Left lung (tissue), 10 donors: ENCODE results near the gene EOMES. TPM values are rescaled to one million over a fixed set of nuclear protein-coding genes. Genes with fewer than 3 reads are reported as not detected.

ENCODE experiments used
- ATAC-seq: fragments of 200-7000 bp; cut with Tn5 transposase; one replicate; pipeline ENCODE4 v1.9.1; 2020; ENCODE audit warnings: moderate library complexity
- DNase-seq, 4 donors: peaks; one replicate each; pipeline ENCODE4 v3.0.0-alpha.2; 2013 to 2020
- H3K27ac ChIP-seq, 2 donors: fragments of 200-600 bp; sonication (generic) in 1 of 2; one replicate each; pipeline versions ENCODE4 v1.5.0 to v1.8.0; 2020 to 2021
- H3K27me3 ChIP-seq, 2 donors: fragments of 200-600 bp; sonication (generic) in 1 of 2; one replicate each; pipeline versions ENCODE4 v1.5.0 to v1.8.0; 2020 to 2021
- H3K36me3 ChIP-seq, 2 donors: fragments of 200-600 bp; sonication (generic) in 1 of 2; one replicate each; pipeline versions ENCODE4 v1.5.0 to v1.8.0; 2020 to 2021
- H3K4me1 ChIP-seq, 2 donors: fragments of 200-600 bp; one replicate each; pipeline ENCODE4 v1.8.0; 2021
- H3K4me3 ChIP-seq, 2 donors: fragments of 200-600 bp; sonication (generic) in 1 of 2; one replicate each; pipeline versions ENCODE4 v1.5.0 to v1.8.0; 2020 to 2021; ENCODE audit warnings: mild to moderate bottlenecking in 1 of 2
- H3K9me3 ChIP-seq, 2 donors: fragments of 200-600 bp; sonication (generic) in 1 of 2; one replicate each; pipeline versions ENCODE4 v1.5.0 to v1.8.0; 2020 to 2021
- CTCF ChIP-seq, 2 donors: fragments of 200-600 bp; sonication (generic) in 1 of 2; IDR thresholded peaks; one replicate each; pipeline versions ENCODE4 v1.5.0 to v1.8.0; 2021; ENCODE audit warnings: antibody characterized with exemption in 2 of 2
- intact Hi-C, 2 donors: fragments of 100-400 bp; cut with DNase I; formaldehyde crosslinking; loops; one replicate each; pipeline versions ENCODE4 v1.11.2 to v1.14.2; 2022
- polyA plus RNA-seq, 6 donors: library from polyadenylated mRNA; unstranded; fragments of 120-200 nt; gene quantifications; one replicate each; pipeline ENCODE4 v1.2.1, GENCODE V29; 2013; ENCODE audit not compliant: insufficient read length in 6 of 6
- total RNA-seq, 2 donors: library from RNA; stranded (reverse); fragmentation: NEBNext Ultra II Directional; extraction: Animal tissue kit (Norgen Biotek cat#: 25700); gene quantifications; one replicate each; pipeline ENCODE4 v1.2.1, GENCODE V29; 2021
- donor health status: DM: no; HTN: yes; CAD: no.
- donor health status: DM: no; HTN: no; CAD: no.

Gene EOMES
- total and polyA plus RNA-seq, 8 donors: 0.21 to 0.94 (median 0.41) TPM

- no peak for TF ChIP-seq CTCF (IDR thresholded peaks at IDR 0.05)
- H3K27ac ChIP-seq: no peak overlapping the region
- intact Hi-C loops: no loop called here
- no peak overlapping the region for H3K4me3 ChIP-seq
- H3K27me3 ChIP-seq: no peaks in the 10 kb centered on the region
- H3K4me1 ChIP-seq: peaks cover 0 to 13% of the 10 kb centered on the region in 2 donors
- H3K9me3 ChIP-seq: no peaks in the 10 kb centered on the region
- H3K36me3 ChIP-seq: no peaks in the 10 kb centered on the region
- ATAC-seq (no peak), DNase-seq (no peak)
These were observed 51.0 kb downstream of the EOMES start for GRCh38 chr3:27671101-27671500.

DNA sequence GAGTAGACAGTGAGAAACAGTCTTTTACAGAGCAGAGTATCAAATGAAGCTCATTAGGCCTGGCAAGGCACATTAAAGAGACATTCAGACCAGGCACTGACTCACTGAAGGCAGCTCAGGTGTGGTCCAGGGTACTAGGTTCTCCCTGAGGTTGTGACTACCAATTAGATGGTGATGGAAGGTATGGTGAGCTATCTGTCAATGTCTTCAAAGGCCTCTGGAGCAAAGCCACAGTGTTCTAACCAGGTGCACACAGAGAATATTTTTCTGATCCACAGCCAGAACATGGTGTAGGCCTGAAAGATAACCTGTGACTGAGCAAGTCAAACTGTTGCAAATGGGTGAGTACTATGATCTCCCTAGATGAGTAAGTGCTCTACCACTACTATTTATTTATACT is 51.5 kb downstream of the EOMES start:
- peaks cover 0 to 15% of the 10 kb centered on the region in 2 donors for H3K4me1 ChIP-seq
- H3K27ac ChIP-seq: no peak overlapping the region
- ATAC-seq (no peak), DNase-seq (no peak)
- no peaks in the 10 kb centered on the region for H3K27me3 ChIP-seq
- H3K4me3 ChIP-seq: no peak overlapping the region
- no peak for TF ChIP-seq CTCF (IDR thresholded peaks at IDR 0.05)
- no peaks in the 10 kb centered on the region for H3K9me3 ChIP-seq
- intact Hi-C loops: no loop called here
- no peaks in the 10 kb centered on the region for H3K36me3 ChIP-seq

DNA sequence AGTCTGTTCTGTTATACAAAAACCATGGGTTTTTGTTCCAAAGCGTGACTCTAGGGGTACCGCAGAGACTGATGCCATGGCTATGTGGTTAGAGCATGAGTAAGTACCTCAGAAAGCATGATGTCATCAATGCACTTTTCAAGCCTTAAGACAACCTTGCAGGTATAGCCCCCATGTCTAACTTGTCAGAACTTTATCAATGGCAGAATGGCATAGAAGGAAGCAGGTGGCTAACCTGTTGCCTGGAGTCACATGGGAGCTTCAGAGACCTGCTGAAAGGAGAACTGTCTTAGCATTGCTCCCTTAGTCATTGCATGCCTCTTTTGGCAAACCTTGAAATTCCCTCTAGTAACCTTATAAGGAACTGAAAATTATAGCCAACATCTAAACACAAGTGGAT is 52.5 kb downstream of the EOMES start:
- Histone ChIP-seq H3K36me3 (no peaks in the 10 kb centered on the region), H3K9me3 (no peaks in the 10 kb centered on the region), H3K27ac (no peak overlapping the region), H3K4me3 (no peak overlapping the region), H3K27me3 (no peaks in the 10 kb centered on the region), H3K4me1 (peaks cover 0 to 15% of the 10 kb centered on the region in 2 donors)
- no peak for DNase-seq
- no peak for TF ChIP-seq CTCF (IDR thresholded peaks at IDR 0.05)
- intact Hi-C loops: no loop called here
- ATAC-seq: no peak

GRCh38 chr3:27667751-27668150 is 54.4 kb downstream of the EOMES start:
- Histone ChIP-seq H3K27ac (no peak overlapping the region), H3K4me1 (peaks cover 0 to 15% of the 10 kb centered on the region in 2 donors), H3K9me3 (no peaks in the 10 kb centered on the region), H3K36me3 (no peaks in the 10 kb centered on the region), H3K27me3 (no peaks in the 10 kb centered on the region), H3K4me3 (no peak overlapping the region)
- ATAC-seq (no peak), DNase-seq (no peak)
- TF ChIP-seq CTCF (IDR thresholded peaks at IDR 0.05): no peak
- intact Hi-C loops: no loop called here

DNA sequence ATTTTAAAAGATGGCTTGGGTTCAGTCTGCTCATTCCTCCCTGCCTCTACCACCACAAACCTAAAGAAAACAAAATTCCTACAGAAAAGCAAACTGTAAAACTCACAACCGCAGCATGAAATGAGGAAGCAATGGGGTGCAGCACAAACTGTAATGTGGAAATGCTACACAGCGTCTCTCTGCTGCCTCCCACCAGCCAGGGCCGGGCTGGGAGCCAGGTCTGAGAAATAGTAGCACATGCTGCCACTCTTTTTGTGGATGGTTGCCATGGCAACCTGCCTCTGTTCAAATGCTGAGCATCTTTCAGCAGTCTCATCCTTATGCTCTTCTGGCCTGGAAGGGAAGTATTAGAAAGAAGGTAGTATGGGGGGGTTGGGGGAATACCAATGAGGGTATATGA is 55.4 kb downstream of the EOMES start:
- Histone ChIP-seq H3K27ac (no peak overlapping the region), H3K36me3 (no peaks in the 10 kb centered on the region), H3K4me1 (peaks cover 0 to 15% of the 10 kb centered on the region in 2 donors), H3K4me3 (no peak overlapping the region), H3K9me3 (no peaks in the 10 kb centered on the region), H3K27me3 (no peaks in the 10 kb centered on the region)
- peak; percentile 26 to 84 (median 74) for DNase-seq
- intact Hi-C loops: no loop called here
- ATAC-seq: peak; percentile 76
- no peak for TF ChIP-seq CTCF (IDR thresholded peaks at IDR 0.05)
